SH-SY5Y (cell line): Measurements from ENCODE around the gene HADH.

Experiments used
- GATA2 ChIP-seq: IDR thresholded peaks from 2 replicates; pipeline ENCODE4 v1.6.1; 2011; ENCODE audit warnings: mild to moderate bottlenecking, low read depth, low read length
- GATA3 ChIP-seq: IDR thresholded peaks from 2 replicates; pipeline ENCODE4 v1.6.1; 2011; ENCODE audit warnings: low read depth, mild to moderate bottlenecking, low read length, moderate library complexity

GRCh38 chr4:107977966-107978705 is 11.6 kb upstream of the HADH start:
- TF ChIP-seq GATA3 (no peak), GATA2 (no peak)
